HFF-Myc (cell line): ENCODE measurements around the gene RAB36.

Source experiments
- DNase-seq: peaks from one replicate; pipeline ENCODE4 v3.0.0-alpha.2; 2011; ENCODE audit warnings: low read depth; ENCODE audit errors: extremely low read depth
- H3K4me3 ChIP-seq: replicated peaks from 2 replicates; pipeline ENCODE4 v1.5.1; 2011; ENCODE audit warnings: low read depth, mild to moderate bottlenecking, control low read depth, low read length
- CTCF ChIP-seq: IDR thresholded peaks from 2 replicates; pipeline ENCODE4 v1.5.1; 2012; ENCODE audit warnings: mild to moderate bottlenecking, low read depth, low read length, control low read depth; ENCODE audit errors: missing control alignments

The RAB36 gene

GRCh38 chr22:23122216-23122957, 22.9 kb upstream of the RAB36 start:
- no peak overlapping the region for H3K4me3 ChIP-seq
- no peak for TF ChIP-seq CTCF
- no peak for DNase-seq

GRCh38 chr22:23122992-23123803, 22.1 kb upstream of the RAB36 start:
- no peak for DNase-seq
- TF ChIP-seq CTCF, result no peak
- H3K4me3 ChIP-seq, result no peak overlapping the region

- TF ChIP-seq CTCF, result no peak
- no peak overlapping the region for H3K4me3 ChIP-seq
- no peak for DNase-seq
These were observed 21.4 kb upstream of the RAB36 start for GRCh38 chr22:23123804-23124254.

- no peak overlapping the region for H3K4me3 ChIP-seq
- TF ChIP-seq CTCF, result no peak
- no peak for DNase-seq
These were observed 20.4 kb upstream of the RAB36 start for GRCh38 chr22:23124611-23125511.

GRCh38 chr22:23125512-23126103, 19.7 kb upstream of the RAB36 start:
- no peak for TF ChIP-seq CTCF
- H3K4me3 ChIP-seq, result no peak overlapping the region
- no peak for DNase-seq
